HFFc6 (cell line): ENCODE measurements around the gene ZKSCAN3. TPM values are rescaled to one million over a fixed set of nuclear protein-coding genes. Genes with fewer than 3 reads are reported as not detected.
"Not testable (repeated sequence)": the region's sequence is repeated elsewhere in the genome, so short reads cannot be mapped to it uniquely, and the experiment has no call there.

Experiments used
- DNase-seq: peaks from one replicate; pipeline ENCODE4 v3.0.0-alpha.2; 2018
- H3K27ac Mint-ChIP-seq: 2 replicates; pipeline ENCODE4 v1.8.0; 2020; ENCODE audit warnings: mild to moderate bottlenecking, mixed read lengths
- H3K27me3 Mint-ChIP-seq: 2 replicates; pipeline ENCODE4 v1.8.0; 2021; ENCODE audit warnings: mild to moderate bottlenecking, moderate library complexity, mixed read lengths; ENCODE audit not compliant: insufficient read depth
- H3K36me3 Mint-ChIP-seq: 2 replicates; pipeline ENCODE4 v1.8.0; 2021; ENCODE audit warnings: low read depth, mixed read lengths
- H3K4me1 Mint-ChIP-seq: 2 replicates; pipeline ENCODE4 v1.8.0; 2020; ENCODE audit warnings: low read depth, mixed read lengths
- H3K4me3 Mint-ChIP-seq: 2 replicates; pipeline ENCODE4 v1.8.0; 2020; ENCODE audit warnings: mild to moderate bottlenecking, moderate library complexity, mixed read lengths
- H3K9me3 Mint-ChIP-seq: 2 replicates; pipeline ENCODE4 v1.8.0; 2020; ENCODE audit warnings: mild to moderate bottlenecking, mixed read lengths
- total RNA-seq, 6 experiments: library from RNA; stranded (reverse); fragmentation: NEBNext Ultra II Directional; extraction: Animal tissue kit (Norgen Biotek cat#: 25700); gene quantifications; 2 replicates in 1 of 6; 3 replicates in 5 of 6; pipeline ENCODE4 v1.2.3, GENCODE V29; 2021
- TF ChIP-seq, protein P1 (sequence below): fragments of 200-600 bp; sonication (generic); IDR thresholded peaks from 2 replicates; pipeline ENCODE4 v1.5.0; 2021; ENCODE audit warnings: antibody characterized with exemption, mild to moderate bottlenecking

ZKSCAN3 gene
- total RNA-seq, 6 experiments from 2014 or later, result 2.8 to 4.2 (median 3.6) TPM

DNA sequence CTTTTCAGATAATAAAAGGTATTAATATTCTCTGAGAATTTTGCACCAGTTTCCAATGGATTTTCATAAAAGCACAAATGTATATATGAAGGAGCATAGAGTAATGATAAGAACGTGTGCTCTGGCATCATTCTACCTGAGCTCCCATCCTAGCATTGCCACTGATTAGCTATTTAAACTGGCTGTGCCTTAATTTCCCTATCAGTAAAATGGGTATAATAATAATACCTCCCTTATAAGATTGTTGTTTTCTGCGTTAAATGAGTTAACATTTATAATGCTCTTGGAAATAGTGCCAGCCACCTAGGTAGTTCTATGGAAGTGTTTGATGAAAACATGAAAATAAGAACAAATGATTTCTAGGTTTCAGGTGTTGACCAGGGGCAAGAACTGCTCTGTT is 11.2 kb downstream of the ZKSCAN3 start:
- Mint-ChIP-seq H3K4me1 (peaks cover 14% of the 10 kb centered on the region; the same call in 1 of the 2 replicates), H3K36me3 (peaks cover 14% of the 10 kb centered on the region), H3K4me3 (no peak overlapping the region), H3K9me3 (no peaks in the 10 kb centered on the region), H3K27ac (no peak overlapping the region), H3K27me3 (no peaks in the 10 kb centered on the region)
- TF ChIP-seq, protein P1, sequence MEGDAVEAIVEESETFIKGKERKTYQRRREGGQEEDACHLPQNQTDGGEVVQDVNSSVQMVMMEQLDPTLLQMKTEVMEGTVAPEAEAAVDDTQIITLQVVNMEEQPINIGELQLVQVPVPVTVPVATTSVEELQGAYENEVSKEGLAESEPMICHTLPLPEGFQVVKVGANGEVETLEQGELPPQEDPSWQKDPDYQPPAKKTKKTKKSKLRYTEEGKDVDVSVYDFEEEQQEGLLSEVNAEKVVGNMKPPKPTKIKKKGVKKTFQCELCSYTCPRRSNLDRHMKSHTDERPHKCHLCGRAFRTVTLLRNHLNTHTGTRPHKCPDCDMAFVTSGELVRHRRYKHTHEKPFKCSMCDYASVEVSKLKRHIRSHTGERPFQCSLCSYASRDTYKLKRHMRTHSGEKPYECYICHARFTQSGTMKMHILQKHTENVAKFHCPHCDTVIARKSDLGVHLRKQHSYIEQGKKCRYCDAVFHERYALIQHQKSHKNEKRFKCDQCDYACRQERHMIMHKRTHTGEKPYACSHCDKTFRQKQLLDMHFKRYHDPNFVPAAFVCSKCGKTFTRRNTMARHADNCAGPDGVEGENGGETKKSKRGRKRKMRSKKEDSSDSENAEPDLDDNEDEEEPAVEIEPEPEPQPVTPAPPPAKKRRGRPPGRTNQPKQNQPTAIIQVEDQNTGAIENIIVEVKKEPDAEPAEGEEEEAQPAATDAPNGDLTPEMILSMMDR, result no peak
- no peak for DNase-seq

DNA sequence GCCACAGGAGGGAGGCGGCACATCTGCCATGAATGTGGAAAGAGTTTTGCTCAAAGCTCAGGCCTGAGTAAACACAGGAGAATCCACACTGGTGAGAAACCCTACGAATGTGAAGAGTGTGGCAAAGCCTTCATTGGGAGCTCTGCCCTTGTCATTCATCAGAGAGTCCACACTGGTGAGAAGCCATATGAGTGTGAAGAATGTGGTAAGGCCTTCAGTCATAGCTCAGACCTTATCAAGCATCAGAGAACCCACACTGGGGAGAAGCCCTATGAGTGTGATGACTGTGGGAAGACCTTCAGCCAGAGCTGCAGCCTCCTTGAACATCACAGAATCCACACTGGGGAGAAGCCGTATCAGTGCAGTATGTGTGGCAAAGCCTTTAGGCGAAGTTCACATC is 15.8 kb downstream of the ZKSCAN3 start:
- not testable (repeated sequence) for H3K9me3 Mint-ChIP-seq, H3K4me3 Mint-ChIP-seq, H3K27ac Mint-ChIP-seq, H3K27me3 Mint-ChIP-seq, H3K4me1 Mint-ChIP-seq, DNase-seq
- peaks cover 22% of the 10 kb centered on the region for H3K36me3 Mint-ChIP-seq

DNA sequence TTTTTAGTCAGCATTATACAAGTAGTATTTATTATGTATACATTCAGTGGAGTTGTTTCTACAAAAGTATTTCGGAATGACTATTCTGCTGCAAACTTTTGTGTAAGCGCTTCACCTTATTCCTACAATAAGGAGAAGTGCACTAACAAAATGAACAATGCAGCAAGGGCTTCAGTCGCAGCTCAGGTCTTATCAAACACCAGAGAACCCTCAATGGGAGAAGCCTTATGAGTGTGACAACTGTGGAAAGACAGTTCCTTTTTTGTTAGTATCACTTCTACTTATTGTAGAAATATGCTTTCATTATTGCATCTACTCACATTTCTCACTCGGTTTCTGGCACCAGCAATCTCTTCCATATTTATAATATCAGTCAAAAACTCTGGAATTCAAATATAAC is 18.8 kb downstream of the ZKSCAN3 start:
- TF ChIP-seq, protein P1, result no peak
- no peak overlapping the region for H3K4me3 Mint-ChIP-seq
- H3K27ac Mint-ChIP-seq, result no peak overlapping the region
- DNase-seq, result no peak
- H3K27me3 Mint-ChIP-seq, result no peaks in the 10 kb centered on the region
- peaks cover 22% of the 10 kb centered on the region for H3K36me3 Mint-ChIP-seq
- no peaks in the 10 kb centered on the region for H3K4me1 Mint-ChIP-seq
- no peaks in the 10 kb centered on the region for H3K9me3 Mint-ChIP-seq

DNA sequence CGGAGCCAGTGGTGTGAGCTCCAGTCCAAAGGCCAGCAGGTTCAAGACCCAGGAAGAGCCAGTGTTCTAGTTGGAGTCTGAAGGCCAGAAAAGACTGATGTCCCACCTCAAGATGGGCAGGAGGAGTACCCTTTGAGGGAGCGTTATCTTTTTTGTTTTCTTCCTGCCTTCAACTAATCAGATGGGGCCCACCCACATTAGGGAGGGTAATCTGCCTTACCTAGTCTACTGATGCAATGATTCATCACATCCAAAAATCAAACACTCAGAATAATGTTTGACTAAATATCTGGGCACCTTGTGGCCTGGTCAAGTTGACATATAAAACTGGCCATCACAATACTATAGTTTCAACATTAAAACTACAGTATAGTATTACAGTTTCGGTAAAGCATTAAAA is 19.7 kb downstream of the ZKSCAN3 start:
- H3K4me1 Mint-ChIP-seq, result no peaks in the 10 kb centered on the region
- TF ChIP-seq, protein P1, result no peak
- no peak overlapping the region for H3K27ac Mint-ChIP-seq
- no peaks in the 10 kb centered on the region for H3K27me3 Mint-ChIP-seq
- DNase-seq, result no peak
- H3K4me3 Mint-ChIP-seq, result no peak overlapping the region
- peaks cover 22% of the 10 kb centered on the region for H3K36me3 Mint-ChIP-seq
- no peaks in the 10 kb centered on the region for H3K9me3 Mint-ChIP-seq

DNA sequence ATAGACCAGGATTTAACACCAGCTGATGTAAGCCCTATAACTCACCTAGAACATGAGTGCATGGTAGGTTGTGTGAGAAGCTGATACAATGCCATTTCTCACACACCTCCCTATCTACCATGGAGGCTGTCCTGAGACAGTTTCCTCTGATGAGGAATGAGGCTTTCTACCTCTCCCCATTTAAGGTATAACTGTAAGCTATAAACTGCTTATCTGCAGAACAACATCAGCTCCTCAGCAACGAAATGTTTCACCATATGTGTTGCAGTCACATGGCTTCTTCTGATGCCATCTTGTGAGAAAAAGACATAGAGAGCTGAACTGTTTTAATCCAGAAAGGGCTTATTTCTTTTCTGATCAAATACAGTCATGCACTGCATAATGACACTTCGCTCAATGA is 20.7 kb downstream of the ZKSCAN3 start:
- no peak overlapping the region for H3K27ac Mint-ChIP-seq
- H3K4me3 Mint-ChIP-seq, result no peak overlapping the region
- no peaks in the 10 kb centered on the region for H3K4me1 Mint-ChIP-seq
- no peak for DNase-seq
- H3K36me3 Mint-ChIP-seq, result peaks cover 13% of the 10 kb centered on the region
- H3K9me3 Mint-ChIP-seq, result no peaks in the 10 kb centered on the region
- TF ChIP-seq, protein P1, result no peak
- no peaks in the 10 kb centered on the region for H3K27me3 Mint-ChIP-seq

DNA sequence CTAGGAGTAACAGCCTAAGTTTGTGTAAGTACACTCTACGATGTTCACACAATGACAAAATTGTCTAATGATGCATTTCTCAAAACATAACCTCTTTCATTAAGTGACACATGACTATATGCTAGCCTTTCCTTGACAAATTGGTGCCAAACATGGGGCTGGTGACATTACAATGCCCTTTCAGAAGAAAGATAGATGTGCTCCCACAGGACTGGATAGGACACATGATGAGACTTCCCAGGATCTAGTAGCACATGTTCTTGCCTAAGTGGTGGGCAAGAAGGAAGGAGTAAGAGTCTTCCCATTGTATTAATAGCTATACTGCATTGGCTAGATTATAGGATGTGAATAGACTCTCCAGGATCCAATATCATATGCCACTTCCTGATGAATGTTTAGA is 21.5 kb downstream of the ZKSCAN3 start:
- TF ChIP-seq, protein P1, result no peak
- no peaks in the 10 kb centered on the region for H3K4me1 Mint-ChIP-seq
- peaks cover 5% of the 10 kb centered on the region for H3K36me3 Mint-ChIP-seq
- no peak overlapping the region for H3K4me3 Mint-ChIP-seq
- DNase-seq, result no peak
- H3K27ac Mint-ChIP-seq, result no peak overlapping the region
- H3K27me3 Mint-ChIP-seq, result no peaks in the 10 kb centered on the region
- H3K9me3 Mint-ChIP-seq, result no peaks in the 10 kb centered on the region
